Stimulated activated CD8-positive, alpha-beta memory T cell treated with anti-CD3 and anti-CD28 coated beads, Interleukin-7, amount 100 ng/mL, for 24 hours (primary cell): ENCODE data around the gene SETSIP.
"Not testable (repeated sequence)": the region's sequence is repeated elsewhere in the genome, so short reads cannot be mapped to it uniquely, and the experiment has no call there.

Experiments
- DNase-seq: peaks from one replicate; pipeline ENCODE4 v3.0.0-alpha.2; 2020; ENCODE audit warnings: low read depth

The SETSIP gene

GRCh38 chr1:92051948-92052347 is 23.3 kb downstream of the SETSIP start:
- no peak for DNase-seq

GRCh38 chr1:92045766-92046495 is 29.3 kb downstream of the SETSIP start:
- no peak for DNase-seq

- DNase-seq, result no peak
These were observed 31.6 kb downstream of the SETSIP start for GRCh38 chr1:92043621-92044020.

GRCh38 chr1:92040971-92041370 is 34.2 kb downstream of the SETSIP start:
- no peak for DNase-seq

- DNase-seq, result no peak
These were observed 36.4 kb downstream of the SETSIP start for GRCh38 chr1:92038695-92039346.

GRCh38 chr1:92037400-92037799 is 37.8 kb downstream of the SETSIP start:
- no peak for DNase-seq

GRCh38 chr1:92031281-92032110 is 43.7 kb downstream of the SETSIP start:
- DNase-seq, result no peak

GRCh38 chr1:92030656-92031107 is 44.5 kb downstream of the SETSIP start:
- no peak for DNase-seq

GRCh38 chr1:92029241-92029922 is 45.8 kb downstream of the SETSIP start:
- no peak for DNase-seq

- no peak for DNase-seq
These were observed 48.4 kb downstream of the SETSIP start for GRCh38 chr1:92026806-92027205.

GRCh38 chr1:92026042-92026441 is 49.2 kb downstream of the SETSIP start:
- not testable (repeated sequence) for DNase-seq
